Embryonic facial prominence (tissue), 1 donor: ENCODE data around the gene BICC1.
A peak's percentile ranks its signal among the peaks of the same experiment; 100 is the strongest.

Experiments
- DNase-seq: peaks from one replicate; pipeline ENCODE4 v3.0.0-alpha.2; 2016; ENCODE audit errors: extremely low spot score

The BICC1 gene

DNA sequence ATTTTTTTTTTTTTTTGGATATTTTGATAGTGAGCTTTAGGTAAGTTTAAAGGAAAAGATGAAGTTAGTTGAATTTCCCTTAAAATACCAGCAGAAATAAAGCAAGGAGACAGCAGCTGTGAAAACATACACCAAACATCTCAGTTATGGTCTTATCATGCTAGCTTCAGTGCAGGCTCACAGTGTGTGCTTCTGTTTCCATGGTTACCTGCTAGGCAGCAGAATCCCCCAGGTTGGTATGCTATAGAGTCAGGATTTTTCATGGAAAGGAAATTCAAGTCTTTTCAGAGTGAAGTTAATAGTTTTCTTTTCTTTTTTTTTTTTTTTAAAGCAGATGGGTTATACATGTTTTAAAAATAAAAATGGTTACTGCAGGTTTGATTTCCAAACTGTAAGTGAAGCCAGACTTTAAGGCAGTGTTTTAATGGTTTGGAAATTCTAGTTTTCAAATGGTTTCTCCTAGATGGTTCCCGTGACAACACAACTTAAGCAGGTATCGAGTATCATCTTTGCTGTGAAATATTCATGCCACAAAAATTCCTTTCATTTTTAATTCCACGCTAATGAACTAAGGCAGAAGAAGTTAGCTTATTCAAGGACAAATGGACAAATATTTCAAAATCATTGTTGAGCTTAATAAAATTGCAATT, 230.9 kb downstream of the BICC1 start:
- no peak for DNase-seq

DNA sequence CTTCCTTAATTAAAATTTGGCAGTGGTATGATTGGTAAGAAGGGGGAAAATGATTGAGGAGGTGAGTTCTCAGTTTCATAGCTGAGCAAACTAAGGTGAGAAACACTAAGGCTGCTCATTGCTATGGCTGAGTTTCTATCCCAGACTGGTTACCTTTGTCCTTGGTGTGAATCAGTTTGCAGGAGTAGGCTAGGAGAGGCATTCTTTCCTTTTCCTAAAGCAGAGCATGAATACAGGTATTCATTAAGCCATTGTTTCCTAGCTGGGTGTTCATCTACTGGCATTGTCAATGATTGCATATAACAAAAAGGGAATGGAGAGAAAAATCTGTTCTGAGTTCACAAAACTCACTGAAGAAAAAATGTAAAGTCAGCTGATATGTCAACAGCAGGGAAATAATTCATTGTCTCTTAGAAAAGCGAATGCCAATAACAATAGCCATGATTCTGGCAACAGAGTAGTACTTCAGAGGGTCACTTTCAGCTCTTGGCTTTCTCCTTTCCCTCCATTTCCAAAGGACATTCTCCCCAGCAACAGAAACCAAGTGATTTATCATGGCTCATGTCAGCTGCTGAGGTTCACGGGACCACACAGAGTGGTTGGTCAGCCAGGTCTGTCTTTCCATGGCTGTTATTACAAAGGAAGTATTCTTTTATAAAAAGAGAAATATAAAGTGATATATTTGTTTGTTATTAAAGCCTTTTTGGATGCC, 234.0 kb downstream of the BICC1 start:
- no peak for DNase-seq

DNA sequence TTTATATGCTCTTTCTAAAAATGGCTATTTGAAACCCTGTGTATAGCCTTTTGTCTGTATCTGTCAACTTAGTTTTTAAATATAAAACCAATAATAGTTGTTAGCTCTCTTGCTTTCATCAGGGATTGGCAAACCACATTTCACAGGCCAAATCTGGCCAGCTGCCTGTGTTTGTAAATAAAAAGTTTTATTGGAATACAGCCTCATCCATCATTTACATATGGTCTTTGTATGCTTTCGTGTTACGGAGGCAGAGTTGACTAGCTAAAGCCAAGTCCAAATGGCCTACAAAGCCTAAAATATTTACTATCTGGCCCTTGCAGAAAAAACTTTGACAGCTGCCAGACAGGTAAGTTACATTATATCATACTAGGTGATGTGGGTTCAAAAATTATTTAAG, 235.0 kb downstream of the BICC1 start:
- DNase-seq, result no peak

DNA sequence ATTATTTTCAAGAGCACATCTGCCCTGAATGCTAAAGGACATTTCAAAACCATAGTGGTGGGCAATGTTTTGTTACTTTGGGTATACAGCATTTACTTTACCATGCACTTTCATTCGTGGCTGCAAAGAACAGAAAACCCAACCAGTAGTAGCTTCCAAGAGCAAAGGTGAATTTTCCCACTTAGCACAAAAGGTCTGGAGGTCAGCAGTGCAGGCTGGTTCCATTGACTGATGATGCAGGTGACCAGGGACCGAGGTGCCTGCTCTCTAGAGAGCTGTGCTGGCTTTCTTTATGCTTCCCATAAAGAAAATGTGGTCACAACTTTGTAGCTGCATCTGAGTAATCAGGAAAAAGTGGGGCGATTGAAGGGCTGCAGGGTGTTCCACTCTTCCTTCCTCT, 240.0 kb downstream of the BICC1 start:
- no peak for DNase-seq

DNA sequence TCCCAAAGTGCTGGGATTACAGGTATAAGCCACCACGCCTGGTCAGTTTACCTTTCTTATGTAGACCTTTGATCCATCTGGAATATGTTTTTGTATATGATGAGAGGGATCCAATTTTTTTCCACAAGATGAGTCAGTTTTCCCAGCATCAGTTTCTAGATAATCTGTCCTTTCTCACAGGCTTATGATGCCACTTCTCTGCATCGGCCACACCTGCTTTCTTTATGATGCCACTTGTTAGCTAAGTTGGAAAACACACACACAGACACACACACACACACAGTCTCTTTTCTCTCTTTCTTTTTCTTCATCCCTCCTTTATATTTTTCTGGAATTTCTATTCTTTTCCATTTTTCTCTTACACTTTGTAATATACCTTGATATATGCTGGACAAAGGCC, 240.8 kb downstream of the BICC1 start:
- DNase-seq, result no peak

DNA sequence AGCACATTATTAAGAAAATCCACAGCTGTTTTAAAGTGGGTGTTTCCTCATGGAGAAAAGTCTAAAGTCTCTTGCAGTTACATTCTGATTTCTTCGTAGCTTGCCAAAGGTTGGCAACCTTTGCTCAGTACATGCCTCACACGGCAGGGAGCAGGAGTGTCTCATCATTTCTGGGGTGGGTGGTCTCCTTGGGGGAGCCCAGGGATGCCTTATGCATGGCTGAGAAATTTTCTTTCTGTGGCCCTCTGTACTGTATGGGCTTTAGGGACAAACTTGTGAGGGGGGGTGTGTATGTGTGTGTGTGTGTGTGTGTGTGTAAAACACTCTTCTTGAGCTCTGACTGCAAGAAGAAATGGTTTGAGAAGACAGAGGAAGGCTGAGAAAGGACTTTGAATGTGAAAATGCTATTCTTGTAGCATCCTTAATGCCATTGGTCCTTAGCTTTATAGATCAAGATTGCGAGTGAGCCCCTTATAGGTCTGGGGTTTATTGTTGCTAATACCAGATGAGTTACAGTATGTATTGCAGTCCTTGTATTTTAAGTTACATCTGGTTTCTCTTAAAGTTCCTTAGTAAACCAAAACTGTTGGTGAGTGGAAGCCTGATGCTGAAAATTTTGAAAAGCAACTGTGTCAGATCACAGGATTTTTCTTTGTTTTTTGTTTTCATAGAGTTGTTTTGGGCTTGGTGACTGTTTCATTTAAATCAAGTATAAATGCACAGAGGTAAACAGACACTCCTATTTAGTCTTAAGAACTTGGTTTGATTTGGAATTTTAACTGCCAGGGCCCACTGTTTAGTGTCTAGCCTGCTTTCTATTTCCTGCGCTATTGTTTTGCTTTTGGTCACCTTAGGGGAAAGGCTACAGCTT, 242.0 kb downstream of the BICC1 start:
- DNase-seq, result peak; percentile 77

DNA sequence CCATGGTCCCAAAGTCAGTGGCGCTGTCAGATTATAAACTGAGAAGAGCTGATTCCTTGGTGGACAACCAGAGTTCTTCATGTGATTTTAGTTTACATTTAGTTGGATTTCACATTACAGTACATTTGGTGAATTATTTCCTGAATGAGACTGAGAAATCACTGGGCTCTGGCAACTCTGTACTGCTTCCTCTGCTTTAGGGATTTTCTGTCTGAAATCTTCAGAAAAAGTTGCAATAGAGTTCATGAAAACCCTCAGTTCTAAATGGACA, 242.6 kb downstream of the BICC1 start:
- DNase-seq, result no peak

DNA sequence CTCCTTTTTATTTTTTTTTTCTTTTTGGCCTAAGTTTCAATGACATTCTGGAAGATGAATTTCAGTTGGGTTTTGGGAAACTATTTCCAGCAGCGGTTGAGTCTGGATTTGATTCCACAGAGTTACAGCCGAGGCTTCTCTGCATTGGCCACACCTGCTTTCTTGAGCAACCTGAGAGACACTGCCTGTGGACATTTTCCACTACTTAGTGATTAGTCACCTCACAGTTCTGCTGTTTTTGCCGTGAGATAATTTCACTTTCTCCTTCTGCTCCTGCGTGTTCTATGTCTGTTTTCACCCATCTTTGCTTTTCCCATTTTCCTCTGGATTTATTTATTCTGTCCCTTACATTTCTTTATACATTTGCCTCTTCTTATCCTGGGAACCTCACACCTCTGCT, 243.0 kb downstream of the BICC1 start:
- no peak for DNase-seq

DNA sequence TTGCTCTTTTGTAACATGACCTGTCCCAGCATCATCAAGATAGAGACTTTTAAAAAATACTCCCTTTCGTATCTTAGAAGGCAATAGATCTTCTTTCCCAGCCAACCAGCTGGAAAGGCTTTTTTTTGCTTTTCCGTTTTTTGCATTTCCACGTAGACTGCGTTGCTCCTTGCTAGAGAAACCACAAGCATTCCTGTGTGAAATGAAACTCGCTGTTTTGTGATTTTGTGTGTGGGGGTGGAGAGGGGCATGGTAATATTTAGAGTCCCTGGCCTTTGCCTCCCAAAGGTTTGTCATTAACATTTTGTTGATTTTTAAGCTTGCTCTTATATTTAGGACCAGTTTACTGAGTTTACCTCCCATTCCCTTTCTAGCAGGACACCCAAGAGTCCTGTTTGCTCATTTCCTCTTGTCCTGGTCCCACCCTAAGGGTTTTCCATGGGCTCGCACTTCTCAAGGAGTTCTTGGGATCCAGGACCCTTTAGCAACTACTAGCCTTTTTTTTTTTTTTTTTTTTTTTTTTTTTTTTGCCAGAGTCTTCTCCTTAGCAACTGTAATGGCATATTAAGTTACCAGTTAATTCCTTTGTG, 243.6 kb downstream of the BICC1 start:
- DNase-seq, result no peak

DNA sequence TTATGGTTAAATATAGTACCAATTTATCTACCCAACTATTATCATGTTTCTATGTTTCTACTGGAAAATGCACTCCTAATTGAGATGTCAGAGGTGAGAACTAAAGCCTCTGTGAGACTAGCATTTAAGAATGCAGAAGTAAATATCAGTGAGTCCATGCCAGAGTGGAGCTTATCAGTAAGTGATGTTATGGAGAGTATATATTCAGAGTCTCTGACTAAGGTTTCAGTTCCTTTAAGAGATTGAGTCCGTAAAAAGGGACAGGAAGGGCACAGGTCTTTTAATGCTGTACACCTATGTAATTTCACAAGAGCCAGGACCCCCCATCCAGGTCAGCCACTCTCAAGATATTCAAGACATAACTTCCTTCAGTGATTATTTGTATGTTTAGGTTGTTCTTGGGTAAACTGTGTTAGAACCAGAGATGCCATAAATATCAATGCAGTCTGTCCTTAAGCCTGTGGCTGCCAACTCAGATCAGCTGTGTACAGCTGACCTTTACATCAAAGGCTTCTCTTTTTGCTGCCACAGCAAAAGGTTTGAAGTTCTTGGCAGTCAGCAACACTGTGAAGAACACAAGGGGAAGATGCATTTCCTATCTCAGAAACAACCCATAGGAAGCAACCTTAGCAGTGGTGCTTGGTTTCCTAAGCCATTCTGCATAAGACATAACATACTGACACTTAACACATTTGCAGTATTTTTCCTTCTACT, 244.8 kb downstream of the BICC1 start:
- DNase-seq, result no peak

DNA sequence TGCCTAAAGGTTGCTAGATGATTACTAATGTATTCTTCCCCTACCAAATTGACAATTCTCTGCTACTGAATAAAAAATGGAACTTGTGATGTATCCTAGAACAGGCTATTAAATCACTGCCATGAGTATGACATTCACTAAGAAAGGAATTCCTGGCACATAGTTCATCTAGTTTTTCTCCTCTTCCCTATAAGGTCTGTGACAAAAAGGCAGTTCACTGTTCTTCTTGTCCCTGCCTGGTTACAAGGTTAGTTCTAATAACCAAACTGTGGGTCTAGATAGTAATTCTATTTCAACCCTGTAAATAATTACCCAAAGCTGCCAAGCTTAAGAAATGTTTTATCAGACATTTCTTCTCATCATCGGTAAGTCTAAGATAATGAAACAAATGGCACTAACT, 245.6 kb downstream of the BICC1 start:
- DNase-seq, result no peak

DNA sequence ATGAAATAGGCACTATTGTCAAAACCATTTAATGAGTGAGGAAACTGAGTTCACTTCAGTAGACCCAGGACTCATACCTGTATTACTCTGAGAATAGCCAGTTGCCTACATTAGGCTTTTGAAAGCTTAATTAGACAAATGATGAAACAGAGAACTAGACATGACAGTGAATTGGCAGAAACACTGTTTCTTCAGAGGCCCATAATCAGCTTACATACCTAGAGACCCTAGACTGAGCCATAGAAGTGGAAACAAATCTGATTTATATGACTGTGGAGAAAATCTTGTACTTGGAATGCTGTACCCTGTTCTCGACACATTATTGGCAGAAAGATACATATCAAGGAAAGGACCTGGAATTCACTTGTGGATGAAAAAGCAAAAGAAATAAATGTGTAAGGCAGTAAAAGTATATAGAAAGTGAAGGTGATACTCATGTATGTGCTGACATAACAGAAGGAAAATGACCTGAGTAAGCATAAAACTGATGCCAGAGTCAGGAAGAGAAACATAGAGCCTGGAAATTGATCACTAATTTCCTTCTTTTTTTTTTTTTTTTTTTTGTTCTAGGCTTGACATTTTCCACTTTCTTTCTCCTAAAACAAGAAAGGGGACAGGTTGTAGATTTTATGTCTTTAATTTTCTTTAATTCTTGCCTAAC, 251.5 kb downstream of the BICC1 start:
- DNase-seq, result no peak

DNA sequence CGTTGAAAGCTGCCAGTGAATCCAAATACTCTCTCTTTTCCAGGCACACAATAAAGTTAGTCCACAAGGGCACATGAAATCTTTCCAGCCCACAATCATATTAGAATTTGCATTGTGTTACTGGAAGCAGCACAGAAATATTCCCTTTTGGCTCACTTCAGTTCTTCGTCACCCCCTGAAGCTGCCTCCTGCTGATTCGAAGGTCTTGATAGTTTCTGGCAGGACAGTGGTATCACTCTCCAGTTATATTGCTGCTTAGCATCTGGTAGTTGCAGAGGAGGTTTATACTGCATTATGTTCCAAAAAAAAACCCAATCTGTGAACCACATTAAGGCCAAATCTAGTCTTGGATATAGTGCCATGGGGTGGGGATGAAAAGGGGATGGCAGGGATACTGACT, 253.2 kb downstream of the BICC1 start:
- DNase-seq, result no peak

DNA sequence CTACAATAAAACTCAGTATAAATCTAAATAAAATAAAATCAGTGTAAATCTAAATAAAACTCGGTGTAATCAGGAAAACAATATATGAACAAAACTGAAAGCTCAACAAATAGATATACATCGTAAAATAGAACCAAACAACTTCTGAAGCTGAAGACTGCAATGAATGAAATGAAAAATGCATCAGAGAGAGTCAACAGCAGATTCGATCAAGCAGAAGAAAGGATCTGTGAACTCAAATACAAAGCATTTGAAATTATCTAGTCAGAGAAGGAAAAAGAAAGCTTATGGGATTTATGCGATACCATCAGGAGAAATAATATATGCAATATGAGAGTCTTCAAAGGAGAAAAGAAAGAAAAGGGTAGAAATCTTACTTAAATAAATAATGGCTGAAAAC, 255.0 kb downstream of the BICC1 start:
- DNase-seq, result no peak

DNA sequence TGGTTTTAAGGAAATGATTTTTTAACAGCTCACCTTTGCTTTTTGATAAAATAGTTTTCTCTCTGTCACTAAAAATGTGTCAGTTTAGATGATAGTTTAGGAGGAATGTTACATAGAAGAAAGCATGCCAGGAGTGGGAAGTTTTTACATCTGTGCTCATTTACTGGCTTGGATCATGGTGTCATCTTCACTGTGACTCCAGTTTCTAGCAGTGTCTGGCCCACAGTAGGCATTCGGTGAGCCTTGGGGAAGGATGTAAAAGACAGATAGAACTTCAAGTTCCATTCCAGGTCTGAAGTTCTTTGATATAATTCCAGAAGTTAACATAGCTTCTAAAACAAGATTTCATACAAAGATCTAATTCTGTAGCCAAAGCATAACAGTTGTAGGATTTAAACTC, 259.2 kb downstream of the BICC1 start:
- no peak for DNase-seq

DNA sequence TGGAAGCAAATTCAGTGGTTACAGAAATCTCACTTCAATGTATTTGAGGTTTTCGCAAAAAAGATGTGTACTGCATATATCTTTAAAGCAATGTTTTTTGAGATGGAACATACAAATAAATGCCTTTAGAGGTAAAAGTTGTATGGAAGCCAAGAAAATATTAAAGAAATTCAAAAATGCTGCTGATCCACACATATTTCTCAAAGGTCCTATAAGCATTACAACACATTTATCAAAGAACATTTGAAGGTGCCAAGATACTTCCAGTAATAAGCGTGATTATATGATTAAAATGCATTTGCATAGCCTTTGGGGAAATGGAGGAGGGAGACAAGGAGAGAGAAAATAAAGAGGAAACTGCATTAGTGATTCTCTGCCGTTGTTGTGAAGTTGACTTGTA, 260.1 kb downstream of the BICC1 start:
- no peak for DNase-seq

DNA sequence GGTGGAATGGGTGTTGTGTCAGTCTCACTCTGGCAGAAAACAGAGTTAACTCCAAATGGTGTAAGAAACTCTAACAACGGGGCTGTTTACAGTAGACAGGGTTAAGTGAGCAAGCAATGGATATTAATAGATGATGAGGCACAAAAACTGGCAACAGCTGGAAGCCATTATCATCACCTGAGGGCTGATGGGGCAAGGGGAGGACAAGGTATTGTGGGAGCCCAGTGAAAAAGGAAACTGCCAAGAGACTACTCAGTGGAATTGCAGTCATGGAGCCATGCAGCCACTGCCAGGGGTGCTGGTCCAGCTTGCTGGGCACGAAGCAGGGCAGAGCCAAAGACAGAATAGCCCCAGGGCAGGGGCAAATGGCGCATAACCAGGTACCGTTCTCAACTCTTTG, 260.7 kb downstream of the BICC1 start:
- no peak for DNase-seq

DNA sequence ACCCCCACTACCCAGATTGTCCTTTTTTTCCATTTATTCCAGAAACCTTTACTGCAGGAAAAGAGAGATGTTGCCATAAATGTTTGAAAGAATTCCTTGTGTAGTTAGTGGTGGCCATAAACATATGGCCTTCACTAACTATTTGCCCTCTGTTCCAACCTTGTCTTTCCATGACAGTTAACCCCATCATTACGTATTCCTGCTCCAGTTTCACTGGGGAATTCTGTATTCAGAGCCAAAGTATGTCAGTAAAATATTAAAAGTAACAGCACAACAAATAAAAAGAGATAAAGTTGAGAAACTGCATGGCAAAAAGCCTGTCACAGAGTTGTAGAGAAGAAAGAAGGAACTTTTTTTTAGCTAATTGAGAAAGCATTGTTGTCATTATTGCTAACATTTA, 261.3 kb downstream of the BICC1 start:
- DNase-seq, result no peak

DNA sequence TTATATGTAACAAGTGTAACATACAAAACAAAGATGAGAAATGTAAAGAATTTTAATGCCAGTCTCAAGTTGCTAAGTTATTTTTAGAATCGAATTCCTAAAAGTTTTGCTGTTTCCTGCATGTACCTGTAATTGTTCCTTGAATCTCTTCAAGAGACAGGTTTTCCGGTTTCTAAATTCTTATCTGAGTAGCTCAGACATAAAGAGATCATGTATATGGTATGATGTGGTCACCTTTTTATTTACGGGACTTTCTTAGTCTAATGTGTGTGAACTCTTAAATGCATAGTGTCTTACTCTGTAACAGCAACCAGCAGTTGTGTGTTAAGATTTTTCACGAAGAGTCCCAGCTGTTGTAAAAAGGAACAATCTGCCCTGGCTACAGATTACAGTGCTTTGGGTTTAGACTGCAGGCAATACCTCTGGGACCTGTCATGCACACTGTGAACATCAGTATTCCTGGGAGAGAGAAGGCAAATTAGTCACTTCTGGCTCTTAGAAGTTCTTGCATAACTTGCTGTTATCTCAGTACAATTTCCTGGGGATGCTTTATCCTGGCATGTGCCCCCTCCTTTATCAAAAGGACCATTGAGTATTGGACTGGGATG, 263.4 kb downstream of the BICC1 start:
- no peak for DNase-seq

DNA sequence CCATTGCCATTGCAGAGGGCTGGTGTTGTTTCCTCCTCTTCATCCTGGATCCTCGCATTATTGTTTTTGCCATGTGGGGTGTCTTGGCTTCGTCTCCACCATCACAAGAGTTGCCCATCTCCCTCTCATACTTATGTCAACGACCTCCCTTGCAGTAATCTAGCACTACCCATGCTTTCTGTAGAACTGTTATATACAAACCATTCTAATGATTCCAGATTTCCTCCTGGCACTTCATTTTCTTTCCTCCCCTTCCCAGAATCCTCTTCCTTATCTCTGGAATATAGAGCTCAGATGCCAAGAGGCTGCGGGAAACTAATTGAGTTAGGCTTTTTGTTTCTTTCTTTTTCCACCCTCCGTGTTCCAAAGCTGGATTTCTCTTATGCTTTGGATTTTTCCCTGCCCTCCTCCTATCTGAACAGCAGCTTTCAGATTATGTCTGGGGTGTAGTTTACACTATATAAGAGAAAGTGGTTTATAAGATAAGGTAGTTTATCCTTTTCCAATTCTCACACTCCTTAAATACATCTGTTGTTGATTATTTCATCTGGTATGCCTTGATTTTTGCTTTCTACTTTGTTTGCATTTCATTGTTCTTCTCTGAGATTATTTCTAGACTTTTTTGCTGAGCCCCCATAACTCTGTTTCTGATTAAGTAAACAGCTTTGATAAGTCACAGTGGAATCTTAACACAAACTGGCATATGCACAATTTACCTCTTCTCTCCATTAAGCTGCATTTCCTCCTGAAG, 264.1 kb downstream of the BICC1 start:
- DNase-seq, result no peak
